Muscle layer of duodenum (tissue), 2 donors: ENCODE results near the gene MEIS1.

Experiments
- H3K27ac ChIP-seq: one replicate; pipeline ENCODE4 v1.7.0; 2013; ENCODE audit warnings: mild to moderate bottlenecking, low read length
- H3K27me3 ChIP-seq: one replicate; pipeline ENCODE4 v1.7.0; 2013; ENCODE audit warnings: low read depth, mild to moderate bottlenecking, control low read depth, low read length
- H3K36me3 ChIP-seq, 2 donors: one replicate each; pipeline ENCODE4 v1.7.0; 2013; ENCODE audit warnings: low read length in 2 of 2, control low read depth in 1 of 2, mild to moderate bottlenecking in 1 of 2; ENCODE audit not compliant: insufficient read depth in 2 of 2, control insufficient read depth in 1 of 2
- H3K4me1 ChIP-seq, 2 donors: one replicate each; pipeline ENCODE4 v1.7.0; 2013; ENCODE audit warnings: low read length in 2 of 2, mild to moderate bottlenecking in 2 of 2, control low read depth in 1 of 2, moderate library complexity in 1 of 2; ENCODE audit not compliant: insufficient read depth in 2 of 2, control insufficient read depth in 1 of 2
- H3K4me3 ChIP-seq, 2 donors: one replicate each; pipeline ENCODE4 v1.7.0; 2013; ENCODE audit warnings: low read length in 2 of 2, low read depth in 1 of 2, mild to moderate bottlenecking in 1 of 2
- H3K9me3 ChIP-seq, 2 donors: one replicate each; pipeline ENCODE4 v1.7.0; 2013; ENCODE audit warnings: low read length in 2 of 2, control low read depth in 1 of 2, mild to moderate bottlenecking in 1 of 2; ENCODE audit not compliant: control insufficient read depth in 1 of 2
- donor health status: healthy.

The MEIS1 gene

GRCh38 chr2:66545258-66545657, 110.3 kb downstream of the MEIS1 start:
- Histone ChIP-seq H3K9me3 (no peaks in the 10 kb centered on the region), H3K27ac (no peak overlapping the region), H3K36me3 (peaks cover 5 to 13% of the 10 kb centered on the region in 2 donors), H3K4me3 (no peak overlapping the region), H3K4me1 (peaks cover 0 to 73% of the 10 kb centered on the region in 2 donors), H3K27me3 (no peaks in the 10 kb centered on the region)

GRCh38 chr2:66547118-66547517, 112.2 kb downstream of the MEIS1 start:
- Histone ChIP-seq H3K27me3 (no peaks in the 10 kb centered on the region), H3K27ac (no peak overlapping the region), H3K36me3 (peaks cover 5 to 13% of the 10 kb centered on the region in 2 donors), H3K4me1 (peaks cover 0 to 70% of the 10 kb centered on the region in 2 donors), H3K4me3 (no peak overlapping the region), H3K9me3 (no peaks in the 10 kb centered on the region)

DNA sequence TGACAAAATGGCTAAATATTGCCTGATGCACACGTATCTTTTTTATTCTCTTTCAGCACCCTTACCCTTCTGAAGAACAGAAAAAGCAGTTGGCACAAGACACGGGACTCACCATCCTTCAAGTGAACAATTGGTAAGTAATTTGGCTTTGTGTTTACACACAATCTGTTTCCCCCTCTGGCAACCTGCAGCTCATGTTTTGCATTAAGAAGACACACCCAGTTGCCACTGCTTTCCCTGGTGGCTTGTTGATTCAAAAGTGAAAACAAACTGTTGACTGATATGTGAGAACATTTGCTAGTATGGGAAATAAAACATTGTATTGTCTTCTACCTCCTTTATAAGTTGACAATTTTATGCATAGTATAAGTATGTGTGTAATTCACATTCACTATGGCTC, 113.0 kb downstream of the MEIS1 start:
- no peak overlapping the region for H3K4me3 ChIP-seq
- peaks cover 0 to 70% of the 10 kb centered on the region in 2 donors for H3K4me1 ChIP-seq
- no peaks in the 10 kb centered on the region for H3K27me3 ChIP-seq
- no peak overlapping the region for H3K27ac ChIP-seq
- H3K9me3 ChIP-seq, result no peaks in the 10 kb centered on the region
- H3K36me3 ChIP-seq, result peaks cover 5 to 13% of the 10 kb centered on the region in 2 donors

DNA sequence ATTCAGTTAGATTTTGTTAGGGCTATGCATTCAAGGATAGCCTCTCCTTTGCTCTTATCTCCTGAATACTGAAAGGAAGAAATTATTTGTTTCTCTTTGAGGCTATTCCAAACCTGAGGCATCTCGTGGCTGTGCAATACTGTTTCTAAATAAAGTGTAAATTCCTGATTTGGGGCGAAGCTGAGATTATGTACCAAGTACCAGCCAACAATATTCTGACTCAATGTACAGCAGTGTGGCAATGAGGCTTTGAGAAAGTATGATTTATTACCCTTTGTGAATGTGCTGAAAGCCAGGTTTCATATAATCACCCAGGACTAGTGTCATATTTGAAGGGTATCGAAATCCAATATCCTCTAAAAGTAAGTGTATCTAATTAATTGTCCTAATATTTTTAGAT, 113.5 kb downstream of the MEIS1 start:
- H3K36me3 ChIP-seq, result peaks cover 5 to 13% of the 10 kb centered on the region in 2 donors
- H3K9me3 ChIP-seq, result no peaks in the 10 kb centered on the region
- no peak overlapping the region for H3K4me3 ChIP-seq
- no peaks in the 10 kb centered on the region for H3K27me3 ChIP-seq
- H3K4me1 ChIP-seq, result peaks cover 0 to 70% of the 10 kb centered on the region in 2 donors
- H3K27ac ChIP-seq, result no peak overlapping the region

- Histone ChIP-seq H3K27ac (no peak overlapping the region), H3K9me3 (no peaks in the 10 kb centered on the region), H3K4me1 (peaks cover 6 to 71% of the 10 kb centered on the region in 2 donors), H3K27me3 (no peaks in the 10 kb centered on the region), H3K36me3 (peaks cover 5 to 13% of the 10 kb centered on the region in 2 donors), H3K4me3 (no peak overlapping the region)
Measured at GRCh38 chr2:66550826-66551225, 115.9 kb downstream of the MEIS1 start.

- peaks cover 5 to 13% of the 10 kb centered on the region in 2 donors for H3K36me3 ChIP-seq
- H3K9me3 ChIP-seq, result no peaks in the 10 kb centered on the region
- H3K27ac ChIP-seq, result peak overlapping the region; percentile 45
- peaks cover 10 to 58% of the 10 kb centered on the region in 2 donors for H3K4me1 ChIP-seq
- H3K4me3 ChIP-seq, result no peak overlapping the region
- H3K27me3 ChIP-seq, result no peaks in the 10 kb centered on the region
Measured at GRCh38 chr2:66553370-66553769, 118.4 kb downstream of the MEIS1 start.

DNA sequence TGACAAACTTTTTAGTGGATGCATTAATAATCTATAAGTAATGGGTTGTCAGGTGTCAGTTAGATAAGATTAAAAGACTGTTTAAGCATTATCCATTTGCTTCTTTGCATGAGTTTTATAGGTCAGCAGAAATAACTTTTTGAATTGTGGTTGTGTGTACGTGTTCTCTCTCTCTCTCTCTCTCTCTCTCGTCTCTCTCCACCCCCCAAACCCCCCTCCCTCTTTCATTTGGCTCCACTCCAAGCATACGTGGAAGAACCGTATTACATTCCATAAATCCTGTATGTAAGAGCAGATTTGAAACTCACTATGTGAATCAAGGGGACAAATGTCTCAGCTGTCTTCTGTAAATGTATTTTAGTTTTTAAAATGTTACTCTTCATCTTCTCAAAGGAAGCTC, 120.2 kb downstream of the MEIS1 start:
- peak overlapping the region; percentile 47 to 54 for H3K4me3 ChIP-seq
- H3K4me1 ChIP-seq, result peaks cover 10 to 52% of the 10 kb centered on the region in 2 donors
- H3K9me3 ChIP-seq, result no peaks in the 10 kb centered on the region
- H3K27me3 ChIP-seq, result no peaks in the 10 kb centered on the region
- peaks cover 0 to 1% of the 10 kb centered on the region in 2 donors for H3K36me3 ChIP-seq
- peak overlapping the region; percentile 47 for H3K27ac ChIP-seq

GRCh38 chr2:66555501-66556324, 120.8 kb downstream of the MEIS1 start:
- Histone ChIP-seq H3K36me3 (no peaks in the 10 kb centered on the region), H3K27me3 (no peaks in the 10 kb centered on the region), H3K4me3 (peak overlapping the region; percentile 47 to 54), H3K4me1 (peaks cover 10 to 54% of the 10 kb centered on the region in 2 donors), H3K27ac (peak overlapping the region; percentile 47), H3K9me3 (no peaks in the 10 kb centered on the region)

DNA sequence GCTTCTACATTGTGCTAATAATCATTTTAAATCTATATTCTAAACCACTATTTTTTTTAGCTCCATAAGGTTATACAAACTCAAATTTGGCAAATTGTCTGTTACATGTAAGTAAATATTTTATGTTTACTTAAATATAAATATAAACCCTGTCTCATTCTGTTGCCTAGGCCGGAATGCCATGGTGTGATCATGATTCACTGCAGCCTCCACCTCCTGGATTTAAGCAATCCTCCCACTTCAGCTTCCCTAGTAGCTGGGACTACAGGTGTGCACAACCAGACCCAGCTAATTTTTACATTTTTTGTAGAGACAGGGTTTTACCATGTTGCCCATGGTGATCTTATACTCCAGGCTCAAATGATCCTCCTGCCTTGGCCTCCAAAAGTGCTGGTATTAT, 124.7 kb downstream of the MEIS1 start:
- H3K27me3 ChIP-seq, result no peaks in the 10 kb centered on the region
- H3K4me1 ChIP-seq, result peaks cover 4 to 58% of the 10 kb centered on the region in 2 donors
- H3K4me3 ChIP-seq, result no peak overlapping the region
- no peaks in the 10 kb centered on the region for H3K36me3 ChIP-seq
- H3K27ac ChIP-seq, result no peak overlapping the region
- no peaks in the 10 kb centered on the region for H3K9me3 ChIP-seq

- Histone ChIP-seq H3K27ac (no peak overlapping the region), H3K9me3 (no peaks in the 10 kb centered on the region), H3K36me3 (no peaks in the 10 kb centered on the region), H3K4me3 (no peak overlapping the region), H3K4me1 (peaks cover 4 to 52% of the 10 kb centered on the region in 2 donors), H3K27me3 (no peaks in the 10 kb centered on the region)
Measured at GRCh38 chr2:66560683-66561082, 125.8 kb downstream of the MEIS1 start.

- Histone ChIP-seq H3K4me3 (no peak overlapping the region), H3K36me3 (no peaks in the 10 kb centered on the region), H3K27me3 (no peaks in the 10 kb centered on the region), H3K27ac (peak overlapping the region; percentile 56), H3K9me3 (no peaks in the 10 kb centered on the region), H3K4me1 (peaks cover 0 to 48% of the 10 kb centered on the region in 2 donors)
Measured at GRCh38 chr2:66561645-66562303, 126.8 kb downstream of the MEIS1 start.
